Activated naive CD4-positive, alpha-beta T cell treated with anti-CD3 and anti-CD28 coated beads for 36 hours (primary cell): ENCODE data around the gene MAP2. TPM values are rescaled to one million over a fixed set of nuclear protein-coding genes. Genes with fewer than 3 reads are reported as not detected.

Source experiments
- CTCF ChIA-PET: fragments of 350-600 bp; sonication (Branson Sonifier 250); formaldehyde crosslinking; loops from one replicate; lab custom pipeline; 2021; ENCODE audit warnings: antibody characterized with exemption; lab: Charles Lee
- DNase-seq: peaks from one replicate; pipeline ENCODE4 v3.0.0-alpha.2; 2020
- H3K27ac Mint-ChIP-seq: one replicate; pipeline ENCODE4 v1.8.0; 2021; ENCODE audit warnings: mild to moderate bottlenecking, mixed read lengths
- H3K27me3 Mint-ChIP-seq: one replicate; pipeline ENCODE4 v1.8.0; 2021; ENCODE audit warnings: low read depth, mixed read lengths
- H3K36me3 Mint-ChIP-seq: one replicate; pipeline ENCODE4 v1.8.0; 2021; ENCODE audit warnings: low read depth, mixed read lengths
- H3K4me1 Mint-ChIP-seq: one replicate; pipeline ENCODE4 v1.8.0; 2021; ENCODE audit warnings: low read depth, mixed read lengths
- H3K4me3 Mint-ChIP-seq: one replicate; pipeline ENCODE4 v1.8.0; 2021; ENCODE audit warnings: mild to moderate bottlenecking, moderate library complexity, mixed read lengths
- H3K9me3 Mint-ChIP-seq: one replicate; pipeline ENCODE4 v1.8.0; 2021; ENCODE audit warnings: mixed read lengths
- intact Hi-C: fragments of 100-400 bp; cut with micrococcal nuclease; formaldehyde crosslinking; loops from one replicate; pipeline ENCODE4 v1.15.1; 2023
- total RNA-seq, 2 experiments: library from RNA; stranded (reverse); gene quantifications; one replicate each; pipeline ENCODE4 v1.2.3, GENCODE V29; 2021

MAP2 gene
- total RNA-seq, 2 experiments from 2014 or later, result 0.20 to 0.67 TPM

DNA sequence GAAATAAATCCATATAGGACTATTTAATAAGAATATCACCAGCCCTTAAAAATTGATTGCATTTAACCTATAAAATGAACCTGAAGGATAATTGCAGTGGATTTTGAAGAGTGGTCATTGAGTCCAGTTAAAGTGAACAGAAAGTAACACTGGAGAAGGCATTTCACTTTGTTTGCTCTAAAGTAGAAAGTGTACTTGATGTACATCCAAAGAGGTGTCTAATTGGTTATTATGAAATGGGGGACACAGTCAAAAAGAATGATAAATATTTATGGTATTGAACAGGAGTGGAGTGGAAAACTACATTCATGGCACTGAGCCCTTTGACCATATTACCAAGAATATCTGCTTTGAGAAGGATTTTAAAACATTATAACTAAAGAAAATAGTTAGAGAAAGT, 28.2 kb upstream of the MAP2 start:
- no peak for DNase-seq
- Mint-ChIP-seq H3K9me3 (no peaks in the 10 kb centered on the region), H3K27ac (no peak overlapping the region), H3K4me1 (no peaks in the 10 kb centered on the region), H3K27me3 (no peaks in the 10 kb centered on the region), H3K36me3 (no peaks in the 10 kb centered on the region), H3K4me3 (no peak overlapping the region)
- intact Hi-C loops, result no loop called here
- CTCF ChIA-PET, result no interaction called here

DNA sequence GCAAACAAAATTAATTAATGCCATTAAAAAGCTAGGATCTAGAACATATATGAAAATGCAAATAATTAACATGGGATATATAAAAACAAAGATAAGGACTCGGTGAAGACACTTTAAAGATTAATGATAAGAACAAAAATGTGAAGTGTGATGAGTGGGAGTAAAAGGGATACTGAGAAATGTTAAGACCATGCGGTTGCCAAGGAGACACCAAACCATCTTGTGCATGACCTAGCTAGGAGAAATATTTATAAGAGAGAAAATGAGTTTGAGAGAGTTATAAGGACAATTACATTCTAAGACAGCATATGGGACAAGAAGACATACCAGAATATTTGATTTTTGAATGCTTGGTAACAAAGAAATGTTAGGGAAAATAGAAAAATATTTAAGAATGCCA, 25.4 kb upstream of the MAP2 start:
- no peak overlapping the region for H3K27ac Mint-ChIP-seq
- no peaks in the 10 kb centered on the region for H3K27me3 Mint-ChIP-seq
- no peaks in the 10 kb centered on the region for H3K4me1 Mint-ChIP-seq
- H3K4me3 Mint-ChIP-seq, result no peak overlapping the region
- CTCF ChIA-PET, result no interaction called here
- intact Hi-C loops, result no loop called here
- no peaks in the 10 kb centered on the region for H3K9me3 Mint-ChIP-seq
- no peak for DNase-seq
- H3K36me3 Mint-ChIP-seq, result no peaks in the 10 kb centered on the region

DNA sequence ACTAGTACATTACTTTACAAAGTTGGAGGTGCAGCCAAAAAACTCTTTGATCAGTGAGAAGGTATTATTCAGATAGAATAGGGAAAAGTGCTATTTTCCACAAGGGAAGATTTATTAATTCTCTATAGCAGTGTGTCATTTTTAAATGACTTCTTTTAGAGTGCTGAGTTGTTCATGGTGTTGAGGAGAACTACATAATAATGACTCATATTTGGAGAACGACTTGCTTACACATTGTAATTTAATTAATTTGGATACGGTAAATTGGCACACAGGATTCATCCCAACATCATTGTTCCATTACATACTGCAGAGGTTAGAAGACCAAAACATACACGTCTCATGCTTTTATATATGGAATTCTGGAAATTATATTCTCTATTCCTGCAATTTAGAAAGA, 22.1 kb upstream of the MAP2 start:
- no peak for DNase-seq
- CTCF ChIA-PET, result no interaction called here
- Mint-ChIP-seq H3K4me1 (no peaks in the 10 kb centered on the region), H3K27ac (no peak overlapping the region), H3K27me3 (no peaks in the 10 kb centered on the region), H3K36me3 (no peaks in the 10 kb centered on the region), H3K9me3 (no peaks in the 10 kb centered on the region), H3K4me3 (no peak overlapping the region)
- intact Hi-C loops, result no loop called here

DNA sequence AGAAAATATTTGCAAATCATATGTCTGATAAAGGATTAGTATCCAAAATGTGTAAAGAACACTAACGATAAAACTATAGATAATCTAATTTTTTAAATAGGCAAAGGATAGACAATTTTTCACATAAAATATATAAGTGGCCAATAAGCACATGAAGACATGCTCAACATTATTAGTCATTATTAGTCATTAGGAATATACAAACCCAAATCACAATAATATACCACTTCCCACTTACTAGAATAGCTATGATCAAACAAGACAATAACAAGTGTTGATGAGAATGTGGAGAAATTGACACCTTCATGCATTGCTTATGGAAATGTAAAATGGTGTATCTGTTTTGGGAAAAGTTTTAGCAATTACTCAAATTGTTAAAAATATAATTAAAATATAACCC, 12.6 kb upstream of the MAP2 start:
- intact Hi-C loops, result no loop called here
- H3K9me3 Mint-ChIP-seq, result peaks cover 11% of the 10 kb centered on the region
- H3K4me3 Mint-ChIP-seq, result no peak overlapping the region
- H3K27ac Mint-ChIP-seq, result no peak overlapping the region
- H3K27me3 Mint-ChIP-seq, result no peaks in the 10 kb centered on the region
- H3K36me3 Mint-ChIP-seq, result no peaks in the 10 kb centered on the region
- no peaks in the 10 kb centered on the region for H3K4me1 Mint-ChIP-seq
- DNase-seq, result no peak
- CTCF ChIA-PET, result interaction anchor here (0.6 to 1.4 kb wide), 2 partner anchors 13 to 241 kb away, joined by 4 read pairs; partner anchors contain the start of gene MAP2

DNA sequence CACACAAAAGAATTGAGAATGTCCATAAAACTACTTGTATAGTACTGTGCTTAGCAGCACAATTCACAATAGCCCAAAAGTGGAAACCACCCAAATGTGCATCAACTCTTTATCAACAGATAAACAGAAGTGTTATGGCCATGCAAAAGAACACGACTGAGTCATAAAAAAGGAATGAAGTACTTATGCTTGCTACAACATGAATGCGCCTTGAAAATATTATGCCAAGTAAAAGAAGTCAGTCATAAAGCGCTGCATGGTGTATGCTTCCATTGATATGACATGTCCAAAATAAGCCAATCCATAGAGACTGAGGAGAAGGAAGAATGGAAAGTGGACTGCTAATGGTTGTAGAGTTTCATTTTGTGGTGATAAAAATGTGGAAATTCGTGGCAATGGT, 12.1 kb upstream of the MAP2 start:
- no peak for DNase-seq
- intact Hi-C loops, result no loop called here
- Mint-ChIP-seq H3K36me3 (no peaks in the 10 kb centered on the region), H3K27me3 (no peaks in the 10 kb centered on the region), H3K4me3 (no peak overlapping the region), H3K4me1 (no peaks in the 10 kb centered on the region), H3K27ac (no peak overlapping the region), H3K9me3 (peaks cover 11% of the 10 kb centered on the region)
- CTCF ChIA-PET, result interaction anchor here (0.6 to 1.4 kb wide), 2 partner anchors 12 to 240 kb away, joined by 4 read pairs; partner anchors contain the start of gene MAP2

DNA sequence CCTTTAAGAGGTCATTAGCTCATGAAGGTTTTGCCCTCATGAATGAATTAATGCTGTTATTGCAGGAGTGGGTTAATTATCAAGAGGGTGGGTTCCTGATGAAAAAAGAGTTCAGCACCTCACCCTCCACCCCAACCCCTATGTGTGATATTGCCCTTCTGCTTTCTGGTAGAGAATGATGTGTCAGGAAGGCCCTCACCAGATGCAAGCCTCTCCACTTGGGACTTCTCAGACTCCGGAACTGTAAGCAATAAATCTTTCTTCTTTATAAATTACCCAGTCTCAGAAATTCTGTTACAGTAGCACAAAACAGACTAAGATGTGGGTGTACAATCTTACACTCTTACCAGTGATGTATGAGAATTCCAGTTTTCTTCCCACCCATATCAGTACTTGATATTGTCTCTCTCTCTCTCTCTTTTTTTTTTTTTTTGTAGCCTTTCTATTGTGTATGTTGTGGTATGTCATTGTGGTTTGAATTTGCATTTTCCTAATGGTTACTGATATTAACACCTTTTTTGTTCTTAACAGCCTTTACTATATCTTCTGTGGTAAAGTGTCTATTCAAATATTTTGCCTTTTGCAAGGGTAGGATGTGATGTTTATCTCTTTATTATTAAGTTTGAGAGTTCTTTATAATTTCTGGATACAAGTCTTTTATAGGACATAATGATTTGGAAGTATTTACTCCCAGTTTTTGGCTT, 10.4 kb upstream of the MAP2 start:
- DNase-seq, result no peak
- intact Hi-C loops, result no loop called here
- H3K27me3 Mint-ChIP-seq, result no peaks in the 10 kb centered on the region
- CTCF ChIA-PET, result no interaction called here
- H3K36me3 Mint-ChIP-seq, result no peaks in the 10 kb centered on the region
- H3K27ac Mint-ChIP-seq, result no peak overlapping the region
- no peaks in the 10 kb centered on the region for H3K4me1 Mint-ChIP-seq
- no peak overlapping the region for H3K4me3 Mint-ChIP-seq
- peaks cover 11% of the 10 kb centered on the region for H3K9me3 Mint-ChIP-seq

DNA sequence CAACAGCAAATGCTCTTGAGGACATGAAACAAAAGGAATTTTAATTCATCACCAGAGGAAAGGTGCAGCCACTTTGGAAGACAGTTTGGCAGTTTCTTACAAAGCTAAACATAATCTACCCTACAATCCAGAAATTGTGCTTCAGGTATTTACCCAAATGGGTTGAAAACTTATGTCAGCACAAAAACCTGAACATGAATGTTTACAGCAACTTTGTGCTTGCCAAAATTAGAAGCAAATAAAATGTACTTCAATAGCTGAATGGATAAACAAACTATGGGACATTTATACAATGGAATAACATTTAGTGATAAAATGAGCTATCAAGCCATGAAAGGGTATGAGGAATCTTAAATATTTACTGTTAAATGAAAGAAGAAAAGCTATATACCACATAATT, 6.9 kb upstream of the MAP2 start:
- Mint-ChIP-seq H3K27ac (no peak overlapping the region), H3K36me3 (no peaks in the 10 kb centered on the region), H3K4me3 (no peak overlapping the region), H3K9me3 (peaks cover 11% of the 10 kb centered on the region), H3K27me3 (peaks cover 16% of the 10 kb centered on the region), H3K4me1 (no peaks in the 10 kb centered on the region)
- DNase-seq, result no peak
- intact Hi-C loops, result no loop called here
- CTCF ChIA-PET, result interaction anchor here (1.1 kb wide), 1 partner anchor 259 kb away, joined by 3 read pairs; no protein-coding TSS in a partner anchor

DNA sequence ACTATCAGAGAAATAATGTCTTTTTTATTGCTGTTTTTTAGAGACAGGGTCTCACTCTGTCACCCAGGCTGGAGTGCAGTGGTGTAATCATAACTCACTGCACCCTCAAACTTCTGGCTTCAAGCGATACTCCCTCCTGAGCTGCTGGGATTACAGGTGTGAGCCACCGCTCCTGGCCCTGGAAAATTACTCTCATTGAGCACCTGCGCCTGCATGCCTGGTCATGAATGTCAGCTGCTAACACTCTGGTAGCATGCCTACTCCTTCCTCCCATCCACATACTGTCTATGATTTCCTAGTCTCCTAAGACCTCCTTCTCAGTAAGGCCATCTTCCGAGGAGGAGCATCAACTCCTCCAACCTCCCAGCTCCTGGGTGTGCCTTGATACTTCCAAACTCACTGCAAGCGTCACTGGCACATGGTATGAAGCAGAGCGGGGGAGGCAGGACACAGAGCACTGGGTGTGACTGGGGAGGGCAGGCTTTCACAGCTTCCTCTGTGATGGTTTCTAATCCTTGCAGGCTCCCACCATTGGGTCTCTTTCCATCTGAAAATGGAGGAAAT, 1.6 kb upstream of the MAP2 start:
- intact Hi-C loops, result loop anchor here (5.0 to 10.0 kb wide), 2 partner anchors 1015 to 1167 kb away; partner anchors contain the start of genes IDH1 and PTH2R
- no peak for DNase-seq
- Mint-ChIP-seq H3K27me3 (peaks cover 42% of the 10 kb centered on the region), H3K36me3 (no peaks in the 10 kb centered on the region), H3K9me3 (no peaks in the 10 kb centered on the region), H3K4me1 (peaks cover 12% of the 10 kb centered on the region), H3K4me3 (no peak overlapping the region), H3K27ac (no peak overlapping the region)
- CTCF ChIA-PET, result no interaction called here

DNA sequence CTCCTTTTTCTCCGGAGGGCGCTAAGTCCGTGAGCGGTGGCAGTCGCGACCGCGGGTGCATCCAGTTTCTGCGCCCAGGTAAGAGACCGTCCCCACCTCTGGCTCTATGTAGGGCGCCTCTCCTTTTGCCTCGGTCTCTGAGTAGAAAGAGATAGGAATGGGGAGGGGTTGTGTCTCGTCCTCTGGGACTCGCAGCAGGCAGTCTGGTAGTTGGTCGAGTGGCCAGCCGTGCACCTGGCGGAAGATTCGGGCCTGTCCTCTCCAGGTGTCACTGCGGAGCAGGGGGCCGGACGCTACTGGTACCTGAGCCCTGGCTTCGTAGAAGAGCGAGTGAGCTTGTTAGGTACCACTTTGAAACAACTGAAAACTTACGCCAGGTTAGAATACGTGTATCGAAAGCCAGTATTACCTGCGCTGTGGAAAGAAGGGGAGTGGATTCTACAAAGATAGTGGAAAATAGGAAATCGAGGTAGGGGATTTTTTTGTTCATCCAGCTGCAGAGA, 403 bp downstream of the MAP2 start:
- CTCF ChIA-PET, result interaction anchor here (0.8 to 3.3 kb wide), 6 partner anchors 10 to 126 kb away, joined by 3 to 13 read pairs (median 4); no protein-coding TSS in a partner anchor

DNA sequence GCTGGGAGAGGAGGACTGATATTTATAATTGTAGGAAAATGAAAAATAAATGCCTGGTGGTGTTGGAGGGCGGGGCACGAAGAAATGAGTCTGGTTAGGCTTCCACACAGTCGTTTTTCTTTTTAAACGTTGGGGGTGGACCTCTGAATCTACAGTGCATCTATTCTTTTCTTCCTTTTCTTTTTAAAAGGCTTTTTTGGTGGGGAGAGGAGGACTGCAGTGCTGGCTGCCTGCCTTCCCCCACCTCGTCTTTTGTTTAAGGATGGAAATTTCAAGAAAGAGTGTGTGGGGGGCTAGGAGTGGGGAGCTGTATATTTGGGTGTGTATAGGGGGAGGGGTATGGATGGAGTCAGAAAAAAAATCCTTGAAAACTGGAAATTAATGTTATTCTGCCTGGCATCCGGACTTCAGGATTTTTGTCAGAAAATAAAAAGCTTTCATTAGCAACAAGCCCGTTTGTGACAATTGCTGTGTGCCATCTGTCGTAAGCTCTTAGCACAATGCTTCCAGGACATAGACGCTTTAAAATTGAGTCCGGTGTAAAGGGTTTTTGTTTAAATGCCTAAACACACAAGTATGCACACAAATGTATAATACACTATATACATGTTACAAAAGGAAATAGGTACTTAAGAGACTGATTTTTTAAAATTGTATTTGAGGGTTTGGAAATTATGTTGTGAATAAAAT, 1.1 kb downstream of the MAP2 start:
- H3K36me3 Mint-ChIP-seq, result no peaks in the 10 kb centered on the region
- no peaks in the 10 kb centered on the region for H3K9me3 Mint-ChIP-seq
- intact Hi-C loops, result loop anchor here (1.0 to 10.0 kb wide), 7 partner anchors 131 to 1170 kb away; partner anchors contain the start of genes IDH1 and PTH2R
- no peak overlapping the region for H3K27ac Mint-ChIP-seq
- peak overlapping the region; percentile 73 for H3K4me3 Mint-ChIP-seq
- CTCF ChIA-PET, result interaction anchor here (0.9 to 3.3 kb wide), 4 partner anchors 9 to 91 kb away, joined by 3 to 13 read pairs (median 7); no protein-coding TSS in a partner anchor
- H3K27me3 Mint-ChIP-seq, result peaks cover 37% of the 10 kb centered on the region
- peaks cover 12% of the 10 kb centered on the region for H3K4me1 Mint-ChIP-seq
- no peak for DNase-seq

More for the DNA sequence above, 403 bp downstream of the MAP2 start:
- DNase-seq, result no peak
- Mint-ChIP-seq H3K9me3 (no peaks in the 10 kb centered on the region), H3K27me3 (peaks cover 37% of the 10 kb centered on the region), H3K4me1 (peaks cover 12% of the 10 kb centered on the region), H3K36me3 (no peaks in the 10 kb centered on the region), H3K27ac (no peak overlapping the region), H3K4me3 (peak overlapping the region; percentile 73)
- intact Hi-C loops, result loop anchor here (5.0 to 10.0 kb wide), 2 partner anchors 1017 to 1169 kb away; partner anchors contain the start of genes IDH1 and PTH2R

DNA sequence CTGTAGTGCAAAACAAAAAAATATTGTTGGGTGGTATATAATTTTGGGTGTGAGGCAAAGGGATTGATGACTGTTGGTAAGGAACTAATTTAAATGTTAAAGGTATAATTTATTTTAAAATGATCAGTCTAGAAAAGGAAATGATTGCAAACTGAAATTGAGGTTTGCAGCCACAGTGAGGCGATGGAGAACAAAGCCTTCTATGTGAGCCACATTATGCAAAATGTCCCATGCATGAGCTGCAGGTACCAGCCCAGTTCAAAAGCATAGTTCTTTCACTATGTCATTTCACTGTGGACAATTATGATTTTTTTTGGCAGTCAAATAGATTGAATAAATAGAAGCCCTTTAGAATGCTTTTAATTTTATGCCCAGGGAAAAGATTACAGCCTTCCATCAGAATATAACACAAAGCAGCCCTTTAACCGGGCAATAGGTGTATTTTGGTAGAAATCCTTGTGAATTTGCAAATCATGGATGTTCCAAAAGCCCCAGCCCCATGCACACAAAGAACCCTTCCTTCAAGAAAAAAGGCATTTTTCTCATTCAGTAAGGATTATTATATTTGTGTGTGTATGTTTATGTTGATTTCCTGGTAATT, 1.7 kb downstream of the MAP2 start:
- Mint-ChIP-seq H3K4me3 (no peak overlapping the region), H3K27ac (no peak overlapping the region), H3K4me1 (peaks cover 12% of the 10 kb centered on the region), H3K9me3 (no peaks in the 10 kb centered on the region), H3K36me3 (no peaks in the 10 kb centered on the region), H3K27me3 (peaks cover 37% of the 10 kb centered on the region)
- CTCF ChIA-PET, result interaction anchor here (0.6 to 3.3 kb wide), 4 partner anchors 8 to 535 kb away, joined by 3 to 13 read pairs (median 7); no protein-coding TSS in a partner anchor
- DNase-seq, result peak; percentile 27
- intact Hi-C loops, result loop anchor here (1.0 to 10.0 kb wide), 6 partner anchors 131 to 1171 kb away; partner anchors contain the start of gene IDH1

DNA sequence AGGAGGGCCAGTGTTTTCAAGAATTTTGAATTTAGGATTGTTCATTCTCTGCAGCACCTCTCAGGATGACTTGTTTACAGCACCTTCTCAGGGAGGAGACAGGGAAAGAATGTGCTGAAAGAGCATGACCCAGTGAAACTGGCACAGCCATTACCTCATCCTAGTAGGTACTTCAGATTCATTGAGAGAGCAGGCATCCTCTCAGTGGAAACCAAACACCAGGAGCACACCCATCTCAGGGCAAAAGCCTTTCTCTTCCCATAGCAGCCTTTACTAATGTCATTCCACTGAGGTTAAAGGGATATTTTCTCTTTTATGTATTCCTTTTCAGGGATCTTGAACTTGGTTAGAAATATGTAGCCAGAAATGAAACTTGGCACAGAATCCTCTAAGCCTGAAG, 2.6 kb downstream of the MAP2 start:
- H3K4me3 Mint-ChIP-seq, result no peak overlapping the region
- H3K27ac Mint-ChIP-seq, result no peak overlapping the region
- CTCF ChIA-PET, result no interaction called here
- no peak for DNase-seq
- intact Hi-C loops, result loop anchor here (10.0 kb wide), 1 partner anchor 1172 kb away; the partner anchor contains the start of gene IDH1
- H3K36me3 Mint-ChIP-seq, result no peaks in the 10 kb centered on the region
- no peaks in the 10 kb centered on the region for H3K9me3 Mint-ChIP-seq
- peaks cover 12% of the 10 kb centered on the region for H3K4me1 Mint-ChIP-seq
- H3K27me3 Mint-ChIP-seq, result peaks cover 32% of the 10 kb centered on the region
